Colonic mucosa (tissue), 4 donors: Measurements from ENCODE around the gene PRR12. TPM values are rescaled to one million over a fixed set of nuclear protein-coding genes. Genes with fewer than 3 reads are reported as not detected.

ENCODE experiments used
- DNase-seq: peaks from one replicate; pipeline ENCODE4 v3.0.0-alpha.2; 2020
- H3K27ac ChIP-seq: fragments of 200-600 bp; one replicate; pipeline ENCODE4 v1.8.0; 2021
- H3K27me3 ChIP-seq: fragments of 200-600 bp; one replicate; pipeline ENCODE4 v1.8.0; 2021
- H3K36me3 ChIP-seq: fragments of 200-600 bp; one replicate; pipeline ENCODE4 v1.8.0; 2021
- H3K4me1 ChIP-seq: fragments of 200-600 bp; one replicate; pipeline ENCODE4 v1.8.0; 2021; ENCODE audit warnings: mild to moderate bottlenecking
- H3K4me3 ChIP-seq: fragments of 200-600 bp; one replicate; pipeline ENCODE4 v1.8.0; 2021
- H3K9ac ChIP-seq, 2 donors: one replicate each; pipeline ENCODE4 v1.7.0; 2013; ENCODE audit warnings: control low read depth in 2 of 2, low read depth in 2 of 2, low read length in 2 of 2
- H3K9me3 ChIP-seq: fragments of 200-600 bp; one replicate; pipeline ENCODE4 v1.8.0; 2021
- intact Hi-C: fragments of 100-400 bp; cut with DNase I; formaldehyde crosslinking; loops from one replicate; pipeline ENCODE4 v1.14.1; 2022
- total RNA-seq, 2 donors: library from RNA; stranded (reverse); fragmentation: NEBNext Ultra II Directional in 1 of 2; extraction: Animal tissue kit (Norgen Biotek cat#: 25700) in 1 of 2; gene quantifications; one replicate each; pipeline ENCODE4 v1.2.1, GENCODE V29; 2021
- TF ChIP-seq, protein P1 (sequence below): fragments of 200-600 bp; IDR thresholded peaks from one replicate; pipeline ENCODE4 v1.8.0; 2022; ENCODE audit warnings: antibody characterized with exemption, mild to moderate bottlenecking
- donor health status: healthy.
- donor health status: DM: no; HTN: no; CAD: no.
- donor health status: DM: no; HTN: no; CAD: no.

The PRR12 gene
- total RNA-seq, 2 donors from 2014 or later, result 17.5 to 33.1 TPM

DNA sequence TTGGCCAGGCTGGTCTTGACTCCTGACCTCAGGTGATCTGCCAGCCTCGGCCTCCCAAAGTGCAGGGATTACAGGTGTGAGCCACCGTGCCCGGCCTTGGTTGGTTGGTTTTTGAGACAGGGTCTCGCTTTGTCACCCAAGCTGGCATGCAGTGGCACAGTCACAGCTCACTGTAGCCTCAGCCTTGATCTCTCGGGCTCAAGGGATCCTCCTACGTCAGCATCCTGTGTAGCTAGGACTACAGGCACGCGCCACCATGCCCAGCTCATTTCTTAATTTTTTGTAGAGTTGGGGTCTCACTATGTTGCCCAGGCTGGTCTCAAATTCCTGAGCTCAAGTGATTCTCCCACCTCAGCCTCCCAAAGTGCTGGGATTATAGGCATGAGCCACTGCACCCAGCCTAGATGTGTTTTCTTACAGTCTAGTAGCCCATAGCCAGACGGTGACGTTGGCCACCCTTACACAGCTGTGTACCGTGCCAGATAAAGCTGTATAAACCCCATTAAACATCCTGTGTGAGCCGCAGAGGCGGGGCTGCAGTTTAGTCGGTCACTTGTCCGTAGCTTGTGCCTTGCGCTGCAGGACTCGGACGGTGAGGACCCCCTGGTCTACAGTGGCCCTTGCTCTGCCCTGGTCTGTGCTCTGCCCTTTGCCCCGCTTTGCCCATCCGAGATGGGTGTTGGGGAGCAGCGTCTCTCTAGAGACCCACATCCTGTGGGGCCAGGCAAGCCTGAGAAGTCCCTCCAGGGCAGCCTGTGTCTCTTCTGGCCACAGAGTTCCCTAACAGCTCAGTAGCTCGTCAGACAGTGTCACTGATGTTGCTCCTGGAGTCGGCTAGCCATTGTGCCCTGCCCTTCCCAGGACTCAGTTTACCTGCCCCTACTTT is 64.8 kb downstream of the PRR12 start:
- Histone ChIP-seq H3K27me3 (no peaks in the 10 kb centered on the region), H3K9me3 (no peaks in the 10 kb centered on the region), H3K9ac (no peak overlapping the region), H3K4me3 (no peak overlapping the region), H3K4me1 (no peaks in the 10 kb centered on the region), H3K27ac (no peak overlapping the region), H3K36me3 (peaks cover 32% of the 10 kb centered on the region)
- TF ChIP-seq, protein P1, sequence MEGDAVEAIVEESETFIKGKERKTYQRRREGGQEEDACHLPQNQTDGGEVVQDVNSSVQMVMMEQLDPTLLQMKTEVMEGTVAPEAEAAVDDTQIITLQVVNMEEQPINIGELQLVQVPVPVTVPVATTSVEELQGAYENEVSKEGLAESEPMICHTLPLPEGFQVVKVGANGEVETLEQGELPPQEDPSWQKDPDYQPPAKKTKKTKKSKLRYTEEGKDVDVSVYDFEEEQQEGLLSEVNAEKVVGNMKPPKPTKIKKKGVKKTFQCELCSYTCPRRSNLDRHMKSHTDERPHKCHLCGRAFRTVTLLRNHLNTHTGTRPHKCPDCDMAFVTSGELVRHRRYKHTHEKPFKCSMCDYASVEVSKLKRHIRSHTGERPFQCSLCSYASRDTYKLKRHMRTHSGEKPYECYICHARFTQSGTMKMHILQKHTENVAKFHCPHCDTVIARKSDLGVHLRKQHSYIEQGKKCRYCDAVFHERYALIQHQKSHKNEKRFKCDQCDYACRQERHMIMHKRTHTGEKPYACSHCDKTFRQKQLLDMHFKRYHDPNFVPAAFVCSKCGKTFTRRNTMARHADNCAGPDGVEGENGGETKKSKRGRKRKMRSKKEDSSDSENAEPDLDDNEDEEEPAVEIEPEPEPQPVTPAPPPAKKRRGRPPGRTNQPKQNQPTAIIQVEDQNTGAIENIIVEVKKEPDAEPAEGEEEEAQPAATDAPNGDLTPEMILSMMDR, result no peak
- intact Hi-C loops, result no loop called here
- no peak for DNase-seq

DNA sequence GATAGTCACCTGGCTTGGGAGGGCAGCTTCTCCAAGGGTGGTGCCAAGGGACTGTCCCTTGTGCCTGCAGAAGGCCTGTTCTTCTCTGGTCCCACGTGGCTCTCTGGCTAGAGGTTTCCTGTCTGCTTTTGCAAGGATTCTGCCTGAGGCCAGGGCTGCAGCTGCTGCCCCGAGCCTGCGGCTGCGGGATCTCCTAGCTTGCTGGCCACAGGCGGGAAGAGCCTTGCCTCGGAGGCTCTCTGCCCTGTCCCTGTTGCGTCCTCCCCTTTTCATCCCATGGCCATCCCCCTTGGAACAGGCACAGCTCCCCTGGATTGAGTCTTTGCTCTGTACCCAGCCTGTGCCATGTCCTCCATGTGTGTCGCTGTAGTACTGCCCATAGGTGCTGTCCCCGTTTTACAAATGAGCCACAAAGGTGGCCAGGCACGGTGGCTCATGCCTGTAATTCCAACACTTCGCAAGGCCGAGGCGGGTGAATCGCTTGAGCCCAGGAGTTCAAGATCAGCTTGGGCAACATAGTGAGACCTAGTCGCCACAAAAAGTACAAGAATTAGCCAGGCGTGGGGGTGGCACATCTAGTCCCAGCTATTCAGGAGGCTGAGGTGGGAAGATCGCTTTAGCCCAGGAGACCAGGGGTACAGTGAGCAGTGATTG is 65.6 kb downstream of the PRR12 start:
- Histone ChIP-seq H3K9me3 (no peaks in the 10 kb centered on the region), H3K4me3 (no peak overlapping the region), H3K27ac (no peak overlapping the region), H3K9ac (no peak overlapping the region), H3K36me3 (peaks cover 32% of the 10 kb centered on the region), H3K4me1 (no peaks in the 10 kb centered on the region), H3K27me3 (no peaks in the 10 kb centered on the region)
- TF ChIP-seq, protein P1, result no peak
- intact Hi-C loops, result no loop called here
- no peak for DNase-seq

DNA sequence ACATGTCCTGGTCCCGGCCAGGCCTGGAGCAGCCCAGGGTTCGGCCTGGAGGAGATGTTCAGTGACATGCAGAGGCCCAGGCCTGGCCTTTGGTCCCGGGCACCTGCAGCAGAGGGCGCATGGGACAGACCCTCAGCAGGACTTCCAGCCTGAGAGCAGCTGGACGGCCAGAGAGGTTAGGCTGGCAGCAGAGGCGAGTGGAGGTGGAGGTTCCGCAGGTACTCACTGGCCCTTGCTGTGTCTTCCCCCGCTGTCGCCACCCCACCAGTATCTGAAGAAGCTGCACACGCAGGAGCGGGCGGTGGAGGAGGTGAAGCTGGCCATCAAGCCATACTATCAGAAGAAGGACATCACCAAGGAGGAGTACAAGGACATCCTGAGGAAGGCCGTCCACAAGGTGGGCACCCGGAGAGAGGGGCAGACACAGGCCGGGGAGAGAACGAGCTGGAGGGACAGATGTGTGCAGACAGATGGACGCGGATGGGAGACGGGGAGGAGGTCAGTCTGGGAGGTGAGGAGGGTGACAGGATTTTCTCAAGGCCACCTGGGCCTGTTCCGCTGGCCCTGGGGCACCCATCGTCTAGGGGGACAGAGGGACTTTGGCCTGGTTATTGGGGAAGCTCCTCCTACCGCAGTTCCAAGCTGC is 66.6 kb downstream of the PRR12 start:
- TF ChIP-seq, protein P1, result no peak
- Histone ChIP-seq H3K4me1 (no peaks in the 10 kb centered on the region), H3K36me3 (peaks cover 29% of the 10 kb centered on the region), H3K9me3 (no peaks in the 10 kb centered on the region), H3K4me3 (no peak overlapping the region), H3K27me3 (no peaks in the 10 kb centered on the region), H3K27ac (no peak overlapping the region), H3K9ac (no peak overlapping the region)
- DNase-seq, result no peak
- intact Hi-C loops, result no loop called here

DNA sequence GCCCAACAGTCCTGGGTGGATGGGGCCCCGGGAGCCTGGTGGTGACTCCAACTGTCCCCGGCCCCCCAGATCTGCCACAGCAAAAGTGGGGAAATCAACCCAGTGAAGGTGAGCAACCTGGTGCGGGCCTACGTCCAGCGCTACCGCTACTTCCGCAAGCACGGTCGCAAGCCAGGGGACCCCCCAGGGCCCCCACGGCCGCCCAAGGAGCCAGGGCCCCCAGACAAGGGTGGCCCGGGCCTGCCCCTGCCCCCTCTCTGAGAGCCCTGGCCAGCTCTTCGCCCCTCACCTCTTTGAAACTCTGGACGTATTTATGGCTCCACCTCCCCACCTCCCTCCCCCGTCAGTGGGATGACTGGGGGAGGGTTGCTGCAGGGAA is 67.1 kb downstream of the PRR12 start:
- TF ChIP-seq, protein P1, result no peak
- H3K9me3 ChIP-seq, result no peaks in the 10 kb centered on the region

DNA sequence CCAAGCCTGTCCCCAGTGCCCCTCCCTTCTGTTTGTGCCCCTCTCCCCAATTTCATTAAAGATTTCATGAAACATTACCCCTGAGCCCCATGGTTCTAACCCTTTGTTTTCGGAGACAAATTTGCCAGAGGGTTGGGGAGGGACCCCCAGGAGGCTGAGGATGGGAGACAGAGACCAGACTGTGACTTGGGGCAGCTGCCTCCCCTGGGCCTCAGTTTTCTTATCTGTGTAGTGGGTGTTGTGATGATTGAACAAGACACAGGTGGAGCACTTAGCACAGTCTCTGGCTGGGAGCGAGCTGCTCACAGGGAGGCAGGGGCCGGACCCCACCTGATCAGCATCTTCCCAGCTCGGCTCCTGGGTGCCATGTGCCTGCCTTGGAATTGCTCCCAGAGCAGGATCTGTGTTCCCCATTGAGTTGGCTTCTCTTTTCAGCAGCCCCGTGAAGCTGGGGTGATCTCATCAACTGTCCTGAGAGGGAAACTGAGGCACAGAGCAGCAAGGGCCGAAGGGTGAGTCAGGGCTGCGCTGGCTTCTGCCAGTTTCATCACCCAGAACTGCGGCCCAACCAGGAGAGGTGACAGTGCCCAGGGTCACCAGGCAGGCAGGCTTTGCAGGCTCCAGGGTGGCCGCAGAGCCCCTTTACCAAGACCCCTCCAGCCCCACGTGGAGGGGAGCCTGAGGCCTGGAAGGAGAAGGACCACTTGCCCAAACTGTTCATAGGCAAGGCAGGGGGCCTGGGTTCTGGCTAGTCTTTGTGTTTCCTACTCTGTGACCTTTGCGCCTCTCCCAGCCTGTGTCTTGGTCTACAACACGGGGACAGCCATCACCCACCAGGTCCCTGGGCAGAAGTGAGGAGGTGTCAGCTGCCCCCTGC is 67.8 kb downstream of the PRR12 start:
- intact Hi-C loops, result no loop called here
- H3K4me1 ChIP-seq, result peaks cover 2% of the 10 kb centered on the region
- no peak overlapping the region for H3K4me3 ChIP-seq
- H3K27ac ChIP-seq, result no peak overlapping the region
- H3K27me3 ChIP-seq, result no peaks in the 10 kb centered on the region
- no peaks in the 10 kb centered on the region for H3K9me3 ChIP-seq
- no peak overlapping the region for H3K9ac ChIP-seq
- peaks cover 24% of the 10 kb centered on the region for H3K36me3 ChIP-seq
- no peak for DNase-seq
- TF ChIP-seq, protein P1, result no peak

More for the DNA sequence above, 67.1 kb downstream of the PRR12 start:
- Histone ChIP-seq H3K27ac (no peak overlapping the region), H3K4me3 (no peak overlapping the region), H3K36me3 (peaks cover 24% of the 10 kb centered on the region), H3K9ac (no peak overlapping the region), H3K4me1 (no peaks in the 10 kb centered on the region), H3K27me3 (no peaks in the 10 kb centered on the region)
- intact Hi-C loops, result no loop called here
- no peak for DNase-seq
